A549 (cell line): ENCODE measurements around the gene CNP. TPM values are rescaled to one million over a fixed set of nuclear protein-coding genes. Genes with fewer than 3 reads are reported as not detected.

Source experiments
- ATAC-seq, 2 experiments: fragments of 200-7000 bp in 1 of 2; fragments of >200 bp in 1 of 2; cut with Nextera tagmentation in 1 of 2; cut with Tn5 transposase in 1 of 2; 3 replicates each; pipeline versions ENCODE4 v1.8.0 to v1.9.1; 2018 to 2020; ENCODE audit warnings: mild to moderate bottlenecking in 1 of 2, moderate library complexity in 1 of 2
- CTCF ChIA-PET: fragments of 300-600 bp; sonication (Branson Sonifier 250); formaldehyde crosslinking; extraction: SDS; loops from one replicate; lab custom pipeline; 2021; ENCODE audit warnings: antibody characterized with exemption, inconsistent platforms; lab: Yijun Ruan, JAX
- POLR2A ChIA-PET: fragments of 350-600 bp; formaldehyde crosslinking; extraction: SDS; loops from one replicate; lab custom pipeline; 2021; ENCODE audit warnings: antibody characterized with exemption, inconsistent platforms; lab: Yijun Ruan, JAX
- DNase-seq, 2 experiments: peaks; one replicate each; pipeline versions ENCODE4 v3.0.0 to v3.0.0-alpha.2; 2011 to 2016; ENCODE audit warnings: low read depth in 1 of 2, low spot score in 1 of 2
- FAIRE-seq: peaks from 2 replicates; lab custom pipeline; 2011; peaks lifted over from hg19 to GRCh38; lab: Jason Lieb, UNC
- H3K27ac ChIP-seq, 2 experiments: fragments of >200 bp; sonication (Bioruptor Twin); formaldehyde crosslinking; 3 replicates each; pipeline ENCODE4 v1.5.1; 2016 to 2017
- H3K4me1 ChIP-seq: fragments of >200 bp; sonication (Bioruptor Twin); formaldehyde crosslinking; 3 replicates; pipeline ENCODE4 v1.6.1; 2016
- H3K4me2 ChIP-seq: fragments of >200 bp; sonication (Bioruptor Twin); formaldehyde crosslinking; 3 replicates; pipeline ENCODE4 v1.6.1; 2016
- H3K4me3 ChIP-seq: fragments of >200 bp; sonication (Bioruptor Twin); formaldehyde crosslinking; 3 replicates; pipeline ENCODE4 v1.5.1; 2016
- H3K9me3 ChIP-seq: fragments of >200 bp; sonication (Bioruptor Twin); formaldehyde crosslinking; 3 replicates; pipeline ENCODE4 v1.6.1; 2016
- CEBPB ChIP-seq, 2 experiments: fragments of >200 bp in 1 of 2; sonication (Bioruptor Twin) in 1 of 2; formaldehyde crosslinking in 1 of 2; IDR thresholded peaks; 2 replicates each; pipeline ENCODE4 v1.6.1; 2012 to 2016
- EHF ChIP-seq: fragments of 250-450 bp; sonication (Bioruptor Pico); IDR thresholded peaks from 2 replicates; pipeline ENCODE4 v1.5.0; 2020; ENCODE audit warnings: mild to moderate bottlenecking
- EP300 ChIP-seq, 2 experiments: fragments of >200 bp; sonication (Bioruptor Twin); formaldehyde crosslinking; IDR thresholded peaks; 2 replicates in 1 of 2; 3 replicates in 1 of 2; pipeline ENCODE4 v1.6.1; 2016 to 2017
- RAD21 ChIP-seq, 2 experiments: fragments of >200 bp in 1 of 2; sonication (Bioruptor Twin) in 1 of 2; formaldehyde crosslinking in 1 of 2; IDR thresholded peaks in 1 of 2; conservative IDR thresholded peaks in 1 of 2; 2 replicates in 1 of 2; 3 replicates in 1 of 2; pipeline ENCODE4 v1.6.1; 2012 to 2018; ENCODE audit warnings: inconsistent platforms in 1 of 2
- RFX5 ChIP-seq: fragments of 450-650 bp; IDR thresholded peaks from 2 replicates; pipeline ENCODE4 v1.7.1; 2014; ENCODE audit warnings: antibody characterized with exemption, mild to moderate bottlenecking, moderate library complexity
- TFCP2L1 ChIP-seq: fragments of 250-450 bp; sonication (Bioruptor Pico); IDR thresholded peaks from 2 replicates; pipeline ENCODE4 v1.5.0; 2021; ENCODE audit warnings: mild to moderate bottlenecking
- ZC3H11A ChIP-seq: fragments of 450-650 bp; IDR thresholded peaks from 2 replicates; pipeline ENCODE4 v1.6.1; 2014; ENCODE audit warnings: antibody characterized with exemption, mild to moderate bottlenecking
- ZFP36 ChIP-seq: fragments of 450-650 bp; IDR thresholded peaks from 2 replicates; pipeline ENCODE4 v1.6.1; 2014; ENCODE audit warnings: borderline replicate concordance; ENCODE audit not compliant: partially characterized antibody
- ZNF302 ChIP-seq: fragments of 250-450 bp; sonication (Bioruptor Pico); IDR thresholded peaks from 2 replicates; pipeline ENCODE4 v1.9.0; 2021; ENCODE audit warnings: inconsistent platforms, mild to moderate bottlenecking, moderate library complexity
- WGBS: methylation state at CpG from one replicate; pipeline ENCODE4 v1.1.6; 2017; ENCODE audit errors: missing lambda C conversion rate; 5-methylcytosine and 5-hydroxymethylcytosine counted together
- polyA plus RNA-seq, 4 experiments: library from polyadenylated mRNA; depleted of rRNA in 3 of 4; stranded (reverse); fragments of >200 nt; fragmentation: RNase III in 1 of 4; extraction: RNeasy Plus Mini Kit Qiagen cat#74134 plus additional on column Dnase treatment in 1 of 4; gene quantifications; 2 replicates in 3 of 4; 3 replicates in 1 of 4; pipeline ENCODE4 v1.2.3, GENCODE V29; 2011 to 2017
- TF ChIP-seq, protein P1 (sequence below): IDR thresholded peaks from 2 replicates; pipeline ENCODE4 v1.6.1; 2012
- TF ChIP-seq, protein P2 (sequence below): fragments of 200-600 bp; sonication (generic); IDR thresholded peaks from 2 replicates; pipeline ENCODE4 v1.6.1; 2016; ENCODE audit warnings: antibody characterized with exemption, mild to moderate bottlenecking, moderate library complexity
- TF ChIP-seq, protein P3 (sequence below): fragments of 150-350 bp; IDR thresholded peaks from 2 replicates; pipeline ENCODE4 v1.6.1; 2014; ENCODE audit warnings: low read depth, mild to moderate bottlenecking, low read length
- TF ChIP-seq, protein P4 (sequence below): fragments of >200 bp; sonication (Bioruptor Twin); formaldehyde crosslinking; IDR thresholded peaks from 3 replicates; pipeline ENCODE4 v1.5.1; 2016
- TF ChIP-seq, protein P5 (sequence below): IDR thresholded peaks from 2 replicates; pipeline ENCODE4 v1.6.1; 2012; ENCODE audit warnings: low read depth, borderline replicate concordance
- TF ChIP-seq, protein P6 (sequence below): fragments of >200 bp; sonication (Bioruptor Twin); formaldehyde crosslinking; IDR thresholded peaks from 2 replicates; pipeline ENCODE4 v1.6.1; 2016

CNP gene
- polyA plus RNA-seq, 2 of the 4 experiments (the other 2 are of a cell fraction), result 38.6 to 113 TPM

DNA sequence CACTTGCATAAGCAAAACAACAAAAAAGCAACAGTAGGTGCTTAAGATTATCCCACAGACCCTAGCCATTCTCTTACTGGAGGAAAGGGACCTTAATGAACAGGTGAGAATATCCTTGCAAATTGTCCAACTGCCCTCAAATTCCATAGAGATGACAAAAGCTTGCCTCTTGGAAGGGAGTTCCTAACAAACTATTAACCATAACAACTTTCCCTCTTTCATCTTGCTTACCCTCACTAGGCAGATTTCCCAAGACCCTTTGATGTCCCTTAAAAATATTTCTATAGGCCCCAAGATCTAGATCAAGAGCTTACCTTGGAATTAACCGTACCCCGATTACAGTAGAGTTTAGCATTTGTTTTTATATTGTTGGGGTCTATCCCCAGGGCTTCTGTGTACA lies 21.8 kb downstream of the CNP start:
- ChIA-PET POLR2A (no interaction called here), CTCF (interaction anchor here (1.0 to 2.2 kb wide), 6 partner anchors 10 to 129 kb away, joined by 3 to 7 read pairs (median 4); no protein-coding TSS in a partner anchor)
- ATAC-seq (no peak), DNase-seq (no peak), FAIRE-seq (no peak)
- peaks cover 33% of the 10 kb centered on the region for H3K4me1 ChIP-seq
- H3K27ac ChIP-seq, result no peak overlapping the region
- no peaks in the 10 kb centered on the region for H3K9me3 ChIP-seq
- H3K4me2 ChIP-seq, result no peak overlapping the region
- no peak overlapping the region for H3K4me3 ChIP-seq
- WGBS, result 88% methylated on average over 2 of the region's 2 CpGs
- TF ChIP-seq, protein P1, sequence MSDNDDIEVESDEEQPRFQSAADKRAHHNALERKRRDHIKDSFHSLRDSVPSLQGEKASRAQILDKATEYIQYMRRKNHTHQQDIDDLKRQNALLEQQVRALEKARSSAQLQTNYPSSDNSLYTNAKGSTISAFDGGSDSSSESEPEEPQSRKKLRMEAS, result no peak
- TF ChIP-seq RAD21 (conservative IDR thresholded peaks at IDR 0.05 in 1 of 2, IDR thresholded peaks at IDR 0.05 in 1 of 2), result no peak
- TF ChIP-seq, protein P2, sequence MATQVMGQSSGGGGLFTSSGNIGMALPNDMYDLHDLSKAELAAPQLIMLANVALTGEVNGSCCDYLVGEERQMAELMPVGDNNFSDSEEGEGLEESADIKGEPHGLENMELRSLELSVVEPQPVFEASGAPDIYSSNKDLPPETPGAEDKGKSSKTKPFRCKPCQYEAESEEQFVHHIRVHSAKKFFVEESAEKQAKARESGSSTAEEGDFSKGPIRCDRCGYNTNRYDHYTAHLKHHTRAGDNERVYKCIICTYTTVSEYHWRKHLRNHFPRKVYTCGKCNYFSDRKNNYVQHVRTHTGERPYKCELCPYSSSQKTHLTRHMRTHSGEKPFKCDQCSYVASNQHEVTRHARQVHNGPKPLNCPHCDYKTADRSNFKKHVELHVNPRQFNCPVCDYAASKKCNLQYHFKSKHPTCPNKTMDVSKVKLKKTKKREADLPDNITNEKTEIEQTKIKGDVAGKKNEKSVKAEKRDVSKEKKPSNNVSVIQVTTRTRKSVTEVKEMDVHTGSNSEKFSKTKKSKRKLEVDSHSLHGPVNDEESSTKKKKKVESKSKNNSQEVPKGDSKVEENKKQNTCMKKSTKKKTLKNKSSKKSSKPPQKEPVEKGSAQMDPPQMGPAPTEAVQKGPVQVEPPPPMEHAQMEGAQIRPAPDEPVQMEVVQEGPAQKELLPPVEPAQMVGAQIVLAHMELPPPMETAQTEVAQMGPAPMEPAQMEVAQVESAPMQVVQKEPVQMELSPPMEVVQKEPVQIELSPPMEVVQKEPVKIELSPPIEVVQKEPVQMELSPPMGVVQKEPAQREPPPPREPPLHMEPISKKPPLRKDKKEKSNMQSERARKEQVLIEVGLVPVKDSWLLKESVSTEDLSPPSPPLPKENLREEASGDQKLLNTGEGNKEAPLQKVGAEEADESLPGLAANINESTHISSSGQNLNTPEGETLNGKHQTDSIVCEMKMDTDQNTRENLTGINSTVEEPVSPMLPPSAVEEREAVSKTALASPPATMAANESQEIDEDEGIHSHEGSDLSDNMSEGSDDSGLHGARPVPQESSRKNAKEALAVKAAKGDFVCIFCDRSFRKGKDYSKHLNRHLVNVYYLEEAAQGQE, result no peak
- TF ChIP-seq, protein P3, sequence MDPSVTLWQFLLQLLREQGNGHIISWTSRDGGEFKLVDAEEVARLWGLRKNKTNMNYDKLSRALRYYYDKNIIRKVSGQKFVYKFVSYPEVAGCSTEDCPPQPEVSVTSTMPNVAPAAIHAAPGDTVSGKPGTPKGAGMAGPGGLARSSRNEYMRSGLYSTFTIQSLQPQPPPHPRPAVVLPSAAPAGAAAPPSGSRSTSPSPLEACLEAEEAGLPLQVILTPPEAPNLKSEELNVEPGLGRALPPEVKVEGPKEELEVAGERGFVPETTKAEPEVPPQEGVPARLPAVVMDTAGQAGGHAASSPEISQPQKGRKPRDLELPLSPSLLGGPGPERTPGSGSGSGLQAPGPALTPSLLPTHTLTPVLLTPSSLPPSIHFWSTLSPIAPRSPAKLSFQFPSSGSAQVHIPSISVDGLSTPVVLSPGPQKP, result no peak
- TF ChIP-seq TFCP2L1 (CRISPR knock-in tag), result no peak

DNA sequence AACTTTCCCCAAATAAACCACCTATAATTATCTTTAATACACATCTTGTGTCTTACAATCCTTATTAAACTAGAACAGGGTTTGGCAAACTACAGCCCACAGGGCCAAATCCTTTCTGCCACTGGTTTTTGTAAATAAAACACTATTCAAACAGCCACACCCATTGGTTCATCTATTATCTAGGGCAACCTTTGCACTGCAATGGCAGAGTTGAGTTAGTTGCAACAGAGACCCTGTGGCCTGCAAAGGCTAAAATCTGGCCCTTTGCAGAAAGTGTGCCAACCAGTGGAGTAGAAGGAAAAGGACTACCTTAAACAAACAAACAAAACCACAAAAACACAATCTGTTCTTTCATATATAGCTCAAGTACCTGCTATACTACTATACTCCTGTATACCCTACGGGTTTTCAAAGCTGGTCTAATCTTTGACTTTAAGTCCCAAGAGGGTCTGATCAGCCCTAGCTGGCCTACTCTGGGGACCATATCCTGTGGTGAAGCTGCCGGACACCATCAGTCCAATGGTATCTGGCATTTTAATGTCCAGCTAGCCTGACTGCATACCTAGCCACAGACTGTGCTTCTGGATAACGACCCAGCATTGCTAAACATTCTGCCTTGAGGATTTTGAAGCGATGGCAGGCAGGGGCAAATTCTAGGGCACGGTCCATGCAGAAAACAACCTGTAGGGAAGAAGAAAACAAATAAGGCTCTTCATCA lies 23.3 kb downstream of the CNP start:
- Histone ChIP-seq H3K4me1 (peaks cover 33% of the 10 kb centered on the region), H3K27ac (peak overlapping the region; percentile 1 to 12; a peak in 1 of 6 replicates), H3K4me2 (peak overlapping the region; percentile 49), H3K9me3 (no peaks in the 10 kb centered on the region), H3K4me3 (no peak overlapping the region)
- ATAC-seq, result peak in 1 of 2 experiments; percentile 62; a peak in 3 of 6 replicates
- no peak for FAIRE-seq
- POLR2A ChIA-PET, result no interaction called here
- TF ChIP-seq, protein P4, sequence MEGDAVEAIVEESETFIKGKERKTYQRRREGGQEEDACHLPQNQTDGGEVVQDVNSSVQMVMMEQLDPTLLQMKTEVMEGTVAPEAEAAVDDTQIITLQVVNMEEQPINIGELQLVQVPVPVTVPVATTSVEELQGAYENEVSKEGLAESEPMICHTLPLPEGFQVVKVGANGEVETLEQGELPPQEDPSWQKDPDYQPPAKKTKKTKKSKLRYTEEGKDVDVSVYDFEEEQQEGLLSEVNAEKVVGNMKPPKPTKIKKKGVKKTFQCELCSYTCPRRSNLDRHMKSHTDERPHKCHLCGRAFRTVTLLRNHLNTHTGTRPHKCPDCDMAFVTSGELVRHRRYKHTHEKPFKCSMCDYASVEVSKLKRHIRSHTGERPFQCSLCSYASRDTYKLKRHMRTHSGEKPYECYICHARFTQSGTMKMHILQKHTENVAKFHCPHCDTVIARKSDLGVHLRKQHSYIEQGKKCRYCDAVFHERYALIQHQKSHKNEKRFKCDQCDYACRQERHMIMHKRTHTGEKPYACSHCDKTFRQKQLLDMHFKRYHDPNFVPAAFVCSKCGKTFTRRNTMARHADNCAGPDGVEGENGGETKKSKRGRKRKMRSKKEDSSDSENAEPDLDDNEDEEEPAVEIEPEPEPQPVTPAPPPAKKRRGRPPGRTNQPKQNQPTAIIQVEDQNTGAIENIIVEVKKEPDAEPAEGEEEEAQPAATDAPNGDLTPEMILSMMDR, result no peak
- TF ChIP-seq ZC3H11A (no peak), EP300 (IDR thresholded peaks at IDR 0.05) (no peak), ZFP36 (no peak), CEBPB (IDR thresholded peaks at IDR 0.05) (0 out of 4 replicates have a peak, but pooled peaks of 1 of the 2 experiments have one; percentile 19)
- TF ChIP-seq, protein P5, sequence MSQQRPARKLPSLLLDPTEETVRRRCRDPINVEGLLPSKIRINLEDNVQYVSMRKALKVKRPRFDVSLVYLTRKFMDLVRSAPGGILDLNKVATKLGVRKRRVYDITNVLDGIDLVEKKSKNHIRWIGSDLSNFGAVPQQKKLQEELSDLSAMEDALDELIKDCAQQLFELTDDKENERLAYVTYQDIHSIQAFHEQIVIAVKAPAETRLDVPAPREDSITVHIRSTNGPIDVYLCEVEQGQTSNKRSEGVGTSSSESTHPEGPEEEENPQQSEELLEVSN, result no peak
- WGBS, result 69% methylated on average over 5 of the region's 5 CpGs
- CTCF ChIA-PET, result interaction anchor here (0.9 to 2.2 kb wide), 3 partner anchors 12 to 31 kb away, joined by 3 to 7 read pairs (median 5); partner anchors contain the start of gene NKIRAS2
- no peak for DNase-seq

DNA sequence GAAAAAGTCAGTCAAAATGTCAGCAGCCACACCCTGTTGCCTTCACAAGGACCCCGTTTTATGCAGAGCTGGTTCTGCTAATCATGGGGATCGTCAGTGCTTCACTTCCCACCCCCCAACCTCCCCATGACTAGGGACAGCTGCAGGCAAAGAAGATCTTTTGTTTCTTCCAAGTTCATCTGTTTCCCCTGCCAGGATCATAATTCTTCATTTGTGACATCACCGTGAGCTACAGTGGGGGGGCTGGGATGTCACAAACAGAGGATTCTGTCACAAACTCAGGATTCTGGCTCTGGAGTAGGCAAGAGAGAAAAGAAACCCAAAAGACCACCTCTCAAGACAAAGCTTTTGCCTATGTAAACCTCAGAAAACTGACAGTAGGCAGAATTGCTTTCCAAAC lies 26.0 kb downstream of the CNP start:
- CTCF ChIA-PET, result interaction anchor here (1.4 to 1.8 kb wide), 3 partner anchors 19 to 33 kb away, joined by 4 to 7 read pairs (median 6); no protein-coding TSS in a partner anchor
- POLR2A ChIA-PET, result interaction anchor here (0.6 kb wide), 1 partner anchor 15 kb away, joined by 9 read pairs; no protein-coding TSS in a partner anchor
- no peaks in the 10 kb centered on the region for H3K9me3 ChIP-seq
- no peak for FAIRE-seq
- no peak overlapping the region for H3K27ac ChIP-seq
- DNase-seq, result no peak
- 88% methylated on average over 3 of the region's 3 CpGs for WGBS
- no peak for ATAC-seq
- H3K4me1 ChIP-seq, result peaks cover 33% of the 10 kb centered on the region
- no peak overlapping the region for H3K4me3 ChIP-seq
- H3K4me2 ChIP-seq, result no peak overlapping the region
- no peak for TF ChIP-seq EHF (CRISPR knock-in tag)
- TF ChIP-seq RFX5, result no peak
- TF ChIP-seq, protein P6, sequence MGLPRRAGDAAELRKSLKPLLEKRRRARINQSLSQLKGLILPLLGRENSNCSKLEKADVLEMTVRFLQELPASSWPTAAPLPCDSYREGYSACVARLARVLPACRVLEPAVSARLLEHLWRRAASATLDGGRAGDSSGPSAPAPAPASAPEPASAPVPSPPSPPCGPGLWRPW, result no peak
- TF ChIP-seq ZNF302 (CRISPR knock-in tag), result no peak
- TF ChIP-seq, protein P2, result no peak
- TF ChIP-seq, protein P4, result no peak
